Pancreas (tissue), 10 donors: Measurements from ENCODE around the gene FAM228B. TPM values are rescaled to one million over a fixed set of nuclear protein-coding genes. Genes with fewer than 3 reads are reported as not detected.
"Not testable (repeated sequence)": the region's sequence is repeated elsewhere in the genome, so short reads cannot be mapped to it uniquely, and the experiment has no call there.

ENCODE experiments used
- ATAC-seq, 4 donors: fragments of 200-7000 bp; cut with Tn5 transposase; one replicate each; pipeline versions ENCODE4 v1.8.0 to v1.9.1; 2020; ENCODE audit warnings: mild to moderate bottlenecking in 4 of 4, moderate library complexity in 4 of 4
- DNase-seq, 6 donors: peaks; one replicate each; pipeline ENCODE4 v3.0.0-alpha.2; 2020
- FAIRE-seq: peaks from 2 replicates; lab custom pipeline; 2012; peaks lifted over from hg19 to GRCh38; lab: Jason Lieb, UNC
- H3K27ac ChIP-seq, 4 donors: fragments of 200-600 bp; sonication (generic); 1 replicate in 3 of 4; 2 replicates in 1 of 4; pipeline versions ENCODE4 v1.5.0 to v1.8.0; 2020
- H3K27me3 ChIP-seq, 4 donors: fragments of 200-600 bp; one replicate each; pipeline ENCODE4 v1.8.0; 2021
- H3K36me3 ChIP-seq, 3 donors: fragments of 200-600 bp; sonication (generic) in 1 of 3; one replicate each; pipeline versions ENCODE4 v1.5.0 to v1.8.0; 2020 to 2021
- H3K4me1 ChIP-seq, 3 donors: fragments of 200-600 bp; one replicate each; pipeline ENCODE4 v1.8.0; 2021
- H3K4me3 ChIP-seq, 4 donors: fragments of 200-600 bp; sonication (generic) in 2 of 4; one replicate each; pipeline versions ENCODE4 v1.5.0 to v1.8.0; 2020 to 2021
- H3K9me3 ChIP-seq, 4 donors: fragments of 200-600 bp; one replicate each; pipeline ENCODE4 v1.8.0; 2021
- CTCF ChIP-seq, 4 donors: fragments of 200-600 bp; sonication (generic) in 3 of 4; IDR thresholded peaks; one replicate each; pipeline versions ENCODE4 v1.5.0 to v1.8.0; 2021; ENCODE audit warnings: antibody characterized with exemption in 4 of 4
- WGBS, 2 donors: extraction: QIAGEN DNeasy Blood & Tissue Kit; methylation state at CpG; one replicate each; pipeline ENCODE4 v1.1.7; 2013; 5-methylcytosine and 5-hydroxymethylcytosine counted together
- intact Hi-C, 3 donors: fragments of 100-400 bp; cut with DNase I; formaldehyde crosslinking; loops; one replicate each; pipeline versions ENCODE4 v1.11.1 to v1.14.2; 2022
- polyA plus RNA-seq, 2 donors: library from polyadenylated mRNA; stranded (reverse); fragments of 200-250 nt; gene quantifications; one replicate each; pipeline ENCODE4 v1.2.3, GENCODE V29; 2013
- total RNA-seq, 6 donors: library from RNA; stranded (reverse); fragmentation: NEBNext Ultra II Directional in 4 of 6; extraction: Animal tissue kit (Norgen Biotek cat#: 25700) in 4 of 6; gene quantifications; one replicate each; pipeline versions ENCODE4 v1.2.1 to v1.2.4, GENCODE V29; 2021 to 2023
- donor health status: healthy with polysubstance abuse.
- donor health status: DM: no; HTN: no; CAD: no; lungs with moderate emphysema.
- donor health status: DM: no; HTN: no; CAD: no.
- donor health status: control.
- donor health status: control.
- donor health status: Bipolar disorder and iron deficiency.
- donor health status: DM: yes; HTN: yes; CAD: no.
- donor health status: DM: no; HTN: no; CAD: no.
- donor health status: DM: no; HTN: no; CAD: no.
- donor health status: DM: yes; HTN: yes; CAD: no.

The FAM228B gene
- total and polyA plus RNA-seq, 8 donors = 5.8 to 31.4 (median 9.0) TPM

GRCh38 chr2:24086241-24086640 is 37.0 kb upstream of the FAM228B start:
- 71 to 82% methylated on average over 1 of the region's 1 CpG for WGBS, 2 donors
- no peak for TF ChIP-seq CTCF (IDR thresholded peaks at IDR 0.05)

GRCh38 chr2:24087032-24087431 is 36.2 kb upstream of the FAM228B start:
- 76 to 80% methylated on average over 3 of the region's 3 CpGs for WGBS, 2 donors
- intact Hi-C loops = no loop called here
- FAIRE-seq = no peak
- TF ChIP-seq CTCF (IDR thresholded peaks at IDR 0.05) = no peak
- no peaks in the 10 kb centered on the region for H3K9me3 ChIP-seq
- H3K4me1 ChIP-seq = peaks cover 0 to 9% (median 4%) of the 10 kb centered on the region in 3 donors
- no peaks in the 10 kb centered on the region for H3K27me3 ChIP-seq
- H3K27ac ChIP-seq = no peak overlapping the region
- no peaks in the 10 kb centered on the region for H3K36me3 ChIP-seq
- ATAC-seq = no peak
- H3K4me3 ChIP-seq = no peak overlapping the region
- DNase-seq = no peak

More at GRCh38 chr2:24086241-24086640, 37.0 kb upstream of the FAM228B start:
- Histone ChIP-seq H3K4me3 (no peak overlapping the region), H3K9me3 (no peaks in the 10 kb centered on the region), H3K27me3 (no peaks in the 10 kb centered on the region), H3K36me3 (no peaks in the 10 kb centered on the region), H3K27ac (no peak overlapping the region), H3K4me1 (peaks cover 0 to 9% (median 4%) of the 10 kb centered on the region in 3 donors)
- ATAC-seq (no peak), FAIRE-seq (no peak), DNase-seq (no peak)
- intact Hi-C loops = no loop called here

- intact Hi-C loops = no loop called here
- no peak for TF ChIP-seq CTCF (IDR thresholded peaks at IDR 0.05)
- H3K36me3 ChIP-seq = no peaks in the 10 kb centered on the region
- H3K4me1 ChIP-seq = no peaks in the 10 kb centered on the region
- H3K27me3 ChIP-seq = no peaks in the 10 kb centered on the region
- H3K4me3 ChIP-seq = no peak overlapping the region
- ATAC-seq = no peak
- WGBS, 2 donors = 48 to 55% methylated on average over 2 of the region's 2 CpGs
- no peak for DNase-seq
- FAIRE-seq = no peak
- H3K27ac ChIP-seq = no peak overlapping the region
- H3K9me3 ChIP-seq = no peaks in the 10 kb centered on the region
These were observed 34.4 kb upstream of the FAM228B start for GRCh38 chr2:24088821-24089359.

GRCh38 chr2:24093270-24093669 is 30.0 kb upstream of the FAM228B start:
- H3K36me3 ChIP-seq, H3K4me3 ChIP-seq, H3K27ac ChIP-seq, intact Hi-C loops, H3K27me3 ChIP-seq, H3K4me1 ChIP-seq, H3K9me3 ChIP-seq, DNase-seq, FAIRE-seq, ATAC-seq: not testable (repeated sequence)
- 97 to 99% methylated on average over 5 of the region's 5 CpGs for WGBS, 2 donors

GRCh38 chr2:24095171-24095677 is 28.0 kb upstream of the FAM228B start:
- H3K4me3 ChIP-seq, DNase-seq, H3K27me3 ChIP-seq, FAIRE-seq, H3K36me3 ChIP-seq, intact Hi-C loops, H3K9me3 ChIP-seq, ATAC-seq, H3K4me1 ChIP-seq, H3K27ac ChIP-seq: not testable (repeated sequence)
- 70 to 78% methylated on average over 17 of the region's 17 CpGs for WGBS, 2 donors

- H3K9me3 ChIP-seq, intact Hi-C loops, H3K27ac ChIP-seq, H3K4me3 ChIP-seq, H3K27me3 ChIP-seq, FAIRE-seq, H3K4me1 ChIP-seq, H3K36me3 ChIP-seq, DNase-seq, ATAC-seq: not testable (repeated sequence)
- WGBS, 2 donors = 86% methylated on average over 2 of the region's 2 CpGs
These were observed 22.5 kb upstream of the FAM228B start for GRCh38 chr2:24100732-24101131.
